Breast epithelium (tissue), 4 donors: ENCODE measurements around the gene BRF1. TPM values are rescaled to one million over a fixed set of nuclear protein-coding genes. Genes with fewer than 3 reads are reported as not detected.

Source experiments
- DNase-seq, 2 donors: peaks; one replicate each; pipeline ENCODE4 v3.0.0-alpha.2; 2019; ENCODE audit warnings: low spot score in 2 of 2
- H3K27ac ChIP-seq, 2 donors: fragments of 200-600 bp; sonication (generic) in 1 of 2; one replicate each; pipeline ENCODE4 v1.5.1; 2016 to 2019; ENCODE audit warnings: mild to moderate bottlenecking in 1 of 2
- H3K27me3 ChIP-seq, 2 donors: fragments of 200-600 bp; sonication (generic) in 1 of 2; one replicate each; pipeline versions ENCODE4 v1.5.1 to v1.6.0; 2017 to 2019; ENCODE audit warnings: control low read depth in 1 of 2, mild to moderate bottlenecking in 1 of 2
- H3K36me3 ChIP-seq: fragments of 200-600 bp; one replicate; pipeline ENCODE4 v1.5.1; 2019
- H3K4me1 ChIP-seq, 2 donors: fragments of 200-600 bp; sonication (generic); one replicate each; pipeline ENCODE4 v1.5.1; 2016 to 2019; ENCODE audit warnings: control low read depth in 1 of 2
- H3K4me3 ChIP-seq, 3 donors: fragments of 200-600 bp; sonication (generic); 1 replicate in 2 of 3; 2 replicates in 1 of 3; pipeline ENCODE4 v1.5.1; 2016 to 2019; ENCODE audit warnings: mild to moderate bottlenecking in 3 of 3, moderate library complexity in 2 of 3
- H3K9me3 ChIP-seq, 2 donors: fragments of 200-600 bp; sonication (generic) in 1 of 2; one replicate each; pipeline ENCODE4 v1.5.1; 2016 to 2019; ENCODE audit warnings: control low read depth in 1 of 2
- POLR2A ChIP-seq: fragments of 450-650 bp; IDR thresholded peaks from one replicate; pipeline ENCODE4 v1.6.1; 2016; ENCODE audit warnings: antibody characterized with exemption, mild to moderate bottlenecking, moderate library complexity
- POLR2AphosphoS5 ChIP-seq, 3 donors: sonication (generic); formaldehyde crosslinking; IDR thresholded peaks; one replicate each; pipeline ENCODE4 v1.6.1; 2017; ENCODE audit warnings: antibody characterized with exemption in 3 of 3
- intact Hi-C: fragments of 100-400 bp; cut with DNase I; formaldehyde crosslinking; loops from one replicate; pipeline ENCODE4 v1.15.1; 2023; ENCODE audit warnings: low total_unique reads
- total RNA-seq, 3 donors: library from RNA; depleted of rRNA; stranded (reverse); fragments of >200 nt; gene quantifications; one replicate each; pipeline ENCODE4 v1.1.0, GENCODE V29; 2016
- TF ChIP-seq, protein P1 (sequence below), 3 donors: fragments of 450-650 bp; IDR thresholded peaks; one replicate each; pipeline ENCODE4 v1.5.1; 2016 to 2017; ENCODE audit warnings: antibody characterized with exemption in 3 of 3, mild to moderate bottlenecking in 3 of 3, moderate library complexity in 3 of 3

Gene BRF1
- total RNA-seq, 3 donors from 2014 or later = 30.2 to 45.6 (median 38.6) TPM

DNA sequence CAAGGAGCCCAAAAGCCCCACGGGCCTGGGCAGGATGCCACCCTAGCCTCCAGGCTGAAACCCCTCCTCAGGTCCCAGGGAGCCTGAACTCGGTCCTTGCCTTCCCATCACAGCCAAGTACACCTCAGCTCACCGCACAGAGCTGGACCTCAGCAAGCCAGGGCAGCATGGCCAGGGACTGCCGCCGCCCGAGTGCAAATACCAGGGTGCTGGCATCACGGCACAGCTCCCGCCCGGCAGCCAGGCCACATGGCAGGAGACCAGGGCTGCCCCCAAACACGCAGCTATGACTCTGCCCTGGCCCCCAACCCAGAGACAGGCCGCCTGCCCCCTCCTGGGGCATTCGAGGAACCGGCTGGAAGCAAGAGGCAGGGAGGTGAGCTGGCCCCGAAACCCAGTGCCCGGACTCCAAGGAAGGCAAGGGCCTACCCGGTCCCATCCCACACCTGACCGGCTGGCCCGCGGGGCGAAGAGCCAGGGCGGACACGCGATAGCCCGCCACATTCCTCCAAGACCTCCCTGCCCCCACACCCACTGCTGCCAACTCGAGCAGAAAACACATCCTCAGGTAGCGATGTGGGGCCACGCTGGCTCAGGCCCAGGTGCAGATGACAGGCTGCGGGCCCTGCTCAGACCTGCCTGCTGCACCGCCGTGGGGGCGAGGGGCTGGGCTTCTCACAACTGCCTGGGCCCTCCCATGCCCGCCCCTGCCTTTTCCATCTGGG is 134.9 kb downstream of the BRF1 start:
- intact Hi-C loops = loop anchor here (5.0 kb wide), 1 partner anchor 74 kb away; no protein-coding TSS in a partner anchor
- no peaks in the 10 kb centered on the region for H3K9me3 ChIP-seq
- H3K27ac ChIP-seq = peak overlapping the region; percentile 50 to 71
- peak in 1 of 2 donors; percentile 84 for DNase-seq
- H3K36me3 ChIP-seq = no peaks in the 10 kb centered on the region
- H3K4me3 ChIP-seq = peak overlapping the region in 2 of 3 donors; percentile 56 to 64
- H3K4me1 ChIP-seq = no peaks in the 10 kb centered on the region
- TF ChIP-seq POLR2A (no peak), POLR2AphosphoS5 (IDR thresholded peaks at IDR 0.05) (peak in 1 of 3 donors; percentile 19)
- H3K27me3 ChIP-seq = peaks cover 0 to 9% of the 10 kb centered on the region in 2 donors

DNA sequence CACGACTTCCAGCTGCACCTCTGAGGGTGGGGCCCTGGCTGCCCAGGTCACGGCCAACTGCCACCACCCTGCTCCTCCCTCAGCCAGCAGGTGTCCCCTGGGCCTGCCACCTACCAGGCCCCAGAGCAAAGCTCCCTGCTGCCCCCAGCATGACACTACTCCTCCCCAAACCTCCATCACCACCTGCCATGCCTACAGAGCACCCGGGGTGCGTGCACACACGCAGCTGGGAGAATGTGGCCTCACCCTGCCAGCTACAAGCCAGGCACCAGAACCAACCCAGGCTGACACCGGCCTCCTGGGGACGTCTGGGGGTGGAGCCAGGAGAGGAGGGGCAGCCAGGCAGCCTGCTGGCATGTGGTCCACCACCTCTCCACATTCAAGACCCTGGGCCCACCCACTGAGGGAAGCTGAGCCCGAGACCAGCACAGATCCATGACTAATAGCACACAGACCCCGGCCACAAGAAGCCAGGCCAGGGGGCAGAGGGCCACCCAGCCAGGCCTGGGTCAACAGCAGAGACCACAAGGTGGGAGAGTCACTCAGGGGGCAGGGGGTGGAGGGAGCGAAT is 135.6 kb downstream of the BRF1 start:
- TF ChIP-seq POLR2A (no peak), POLR2AphosphoS5 (IDR thresholded peaks at IDR 0.05) (no peak)
- TF ChIP-seq, protein P1, sequence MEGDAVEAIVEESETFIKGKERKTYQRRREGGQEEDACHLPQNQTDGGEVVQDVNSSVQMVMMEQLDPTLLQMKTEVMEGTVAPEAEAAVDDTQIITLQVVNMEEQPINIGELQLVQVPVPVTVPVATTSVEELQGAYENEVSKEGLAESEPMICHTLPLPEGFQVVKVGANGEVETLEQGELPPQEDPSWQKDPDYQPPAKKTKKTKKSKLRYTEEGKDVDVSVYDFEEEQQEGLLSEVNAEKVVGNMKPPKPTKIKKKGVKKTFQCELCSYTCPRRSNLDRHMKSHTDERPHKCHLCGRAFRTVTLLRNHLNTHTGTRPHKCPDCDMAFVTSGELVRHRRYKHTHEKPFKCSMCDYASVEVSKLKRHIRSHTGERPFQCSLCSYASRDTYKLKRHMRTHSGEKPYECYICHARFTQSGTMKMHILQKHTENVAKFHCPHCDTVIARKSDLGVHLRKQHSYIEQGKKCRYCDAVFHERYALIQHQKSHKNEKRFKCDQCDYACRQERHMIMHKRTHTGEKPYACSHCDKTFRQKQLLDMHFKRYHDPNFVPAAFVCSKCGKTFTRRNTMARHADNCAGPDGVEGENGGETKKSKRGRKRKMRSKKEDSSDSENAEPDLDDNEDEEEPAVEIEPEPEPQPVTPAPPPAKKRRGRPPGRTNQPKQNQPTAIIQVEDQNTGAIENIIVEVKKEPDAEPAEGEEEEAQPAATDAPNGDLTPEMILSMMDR (IDR thresholded peaks at IDR 0.05) = no peak
- Histone ChIP-seq H3K4me3 (peak overlapping the region in 2 of 3 donors; percentile 56 to 64), H3K27ac (peak overlapping the region; percentile 50 to 71), H3K36me3 (no peaks in the 10 kb centered on the region), H3K9me3 (no peaks in the 10 kb centered on the region), H3K27me3 (peaks cover 0 to 5% of the 10 kb centered on the region in 2 donors), H3K4me1 (no peaks in the 10 kb centered on the region)
- DNase-seq = no peak
- intact Hi-C loops = loop anchor here (5.0 kb wide), 1 partner anchor 73 kb away; no protein-coding TSS in a partner anchor

DNA sequence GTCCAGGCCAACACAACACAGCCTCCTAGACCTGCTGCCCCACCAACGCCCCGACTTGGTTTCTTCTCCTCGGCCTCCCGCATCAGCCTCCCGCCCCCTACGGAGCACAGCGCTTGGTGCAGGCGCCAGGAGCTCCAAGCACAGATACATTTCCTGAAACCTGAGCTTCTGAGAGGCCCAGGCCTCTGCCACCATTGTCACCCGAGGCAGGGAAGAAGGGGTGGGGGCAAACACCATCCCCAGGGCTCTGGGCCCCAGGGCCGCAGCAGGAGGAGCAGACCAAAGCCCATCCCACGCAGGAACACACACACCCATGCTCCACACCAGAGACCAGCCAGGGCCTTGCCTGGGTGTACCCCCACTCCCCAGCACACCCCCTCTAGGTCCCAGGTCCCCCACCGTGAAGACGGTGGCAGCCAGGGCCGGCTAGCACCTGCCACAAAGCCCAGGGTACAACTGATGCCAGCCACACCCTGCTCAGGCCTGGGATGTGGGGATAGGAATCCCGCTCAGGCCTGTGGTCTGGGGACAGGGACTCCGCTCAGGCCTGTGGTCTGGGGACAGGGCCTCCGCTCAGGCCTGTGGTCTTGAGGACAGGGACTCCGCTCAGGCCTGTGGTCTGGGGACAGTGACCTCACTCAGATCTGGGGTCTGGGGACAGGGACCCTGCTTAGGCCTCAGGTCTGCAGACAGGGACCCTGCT is 137.6 kb downstream of the BRF1 start:
- no peak for DNase-seq
- Histone ChIP-seq H3K4me1 (no peaks in the 10 kb centered on the region), H3K4me3 (no peak overlapping the region), H3K27me3 (no peaks in the 10 kb centered on the region), H3K27ac (peak overlapping the region; percentile 50 to 71), H3K9me3 (no peaks in the 10 kb centered on the region), H3K36me3 (no peaks in the 10 kb centered on the region)
- intact Hi-C loops = no loop called here
- TF ChIP-seq POLR2AphosphoS5 (IDR thresholded peaks at IDR 0.05) (no peak), POLR2A (no peak)
- TF ChIP-seq, protein P1 (IDR thresholded peaks at IDR 0.05) = no peak

DNA sequence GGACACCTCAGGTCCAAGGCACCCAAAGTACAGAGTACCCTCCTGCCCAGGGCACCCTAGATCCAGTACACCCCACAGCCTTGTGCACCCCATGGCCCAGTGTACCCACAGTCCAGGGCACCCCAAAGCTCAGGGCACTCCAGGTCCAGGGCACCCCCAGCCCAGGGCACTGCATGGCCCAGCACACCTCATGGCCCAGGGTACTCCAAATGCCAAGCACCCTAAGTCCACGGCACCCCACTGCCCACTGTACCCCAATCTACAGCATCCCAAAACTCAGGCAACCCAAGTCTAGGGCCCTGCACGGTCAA is 138.2 kb downstream of the BRF1 start:
- no peak overlapping the region for H3K4me3 ChIP-seq
- intact Hi-C loops = no loop called here
- no peaks in the 10 kb centered on the region for H3K27me3 ChIP-seq
- H3K27ac ChIP-seq = peak overlapping the region in 1 of 2 donors; percentile 19
- H3K9me3 ChIP-seq = no peaks in the 10 kb centered on the region
- no peak for DNase-seq
- no peak for TF ChIP-seq POLR2AphosphoS5 (IDR thresholded peaks at IDR 0.05)
- TF ChIP-seq POLR2A = no peak
- TF ChIP-seq, protein P1 (IDR thresholded peaks at IDR 0.05) = no peak
- H3K4me1 ChIP-seq = no peaks in the 10 kb centered on the region
- H3K36me3 ChIP-seq = no peaks in the 10 kb centered on the region

DNA sequence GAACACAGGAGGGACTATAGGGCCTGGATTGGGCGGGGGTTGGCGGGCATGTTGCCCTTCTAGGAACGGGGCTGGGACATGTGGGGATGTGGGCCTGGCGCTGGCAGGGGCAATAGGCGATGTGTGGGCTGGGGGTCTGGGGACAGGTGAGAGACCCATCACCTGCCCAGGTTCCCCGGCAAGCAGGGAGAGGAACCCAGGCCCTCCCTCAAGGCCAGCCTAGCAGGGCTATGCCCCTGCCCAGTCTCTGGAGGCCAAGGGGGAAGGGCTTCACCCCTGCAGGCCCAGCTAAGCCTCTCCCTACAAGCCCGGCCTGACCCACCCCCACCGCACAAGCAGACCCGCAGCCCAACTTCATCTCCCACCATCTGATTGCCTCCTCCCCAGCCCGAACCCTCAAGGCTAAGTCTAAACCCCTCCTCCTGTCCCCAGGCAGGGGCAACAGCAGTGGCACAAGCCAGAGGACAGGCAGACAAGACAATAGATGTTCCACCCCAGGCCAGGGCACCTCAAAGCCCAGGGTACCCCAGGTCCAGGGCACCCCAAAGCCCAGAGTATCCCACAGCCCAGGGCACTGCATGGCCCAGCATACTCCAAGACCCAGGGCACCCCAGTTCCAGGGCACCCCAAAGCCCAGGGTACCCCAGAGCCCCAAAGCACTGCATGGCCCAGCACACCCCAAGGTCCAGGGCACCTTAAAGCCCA is 138.7 kb downstream of the BRF1 start:
- Histone ChIP-seq H3K9me3 (no peaks in the 10 kb centered on the region), H3K4me1 (no peaks in the 10 kb centered on the region), H3K27ac (peak overlapping the region in 1 of 2 donors; percentile 19), H3K27me3 (no peaks in the 10 kb centered on the region), H3K36me3 (no peaks in the 10 kb centered on the region), H3K4me3 (no peak overlapping the region)
- TF ChIP-seq POLR2AphosphoS5 (IDR thresholded peaks at IDR 0.05) = no peak
- no peak for TF ChIP-seq POLR2A
- TF ChIP-seq, protein P1 (IDR thresholded peaks at IDR 0.05) = no peak
- DNase-seq = no peak
- intact Hi-C loops = no loop called here
